ES-I3 (cell line): ENCODE measurements around the gene CYP21A2.
"Not testable (repeated sequence)": the region's sequence is repeated elsewhere in the genome, so short reads cannot be mapped to it uniquely, and the experiment has no call there.

Experiments
- H3K36me3 ChIP-seq: 2 replicates; pipeline ENCODE4 v1.6.1; 2013; ENCODE audit warnings: mild to moderate bottlenecking, low read length, control low read depth, moderate library complexity; ENCODE audit not compliant: insufficient read depth
- H3K4me1 ChIP-seq: 2 replicates; pipeline ENCODE4 v1.6.1; 2013; ENCODE audit warnings: mild to moderate bottlenecking, control low read depth, low read length; ENCODE audit not compliant: insufficient read depth
- H3K9ac ChIP-seq: 2 replicates; pipeline ENCODE4 v1.6.1; 2013; ENCODE audit warnings: low read depth, mild to moderate bottlenecking, low read length, moderate library complexity
- H3K9me3 ChIP-seq: 2 replicates; pipeline ENCODE4 v1.6.1; 2013; ENCODE audit warnings: mild to moderate bottlenecking, low read length, moderate library complexity; ENCODE audit not compliant: control insufficient read depth, insufficient read depth

CYP21A2 gene

GRCh38 chr6:32042276-32042675 is 4.1 kb downstream of the CYP21A2 start:
- H3K9ac ChIP-seq, H3K9me3 ChIP-seq, H3K36me3 ChIP-seq: not testable (repeated sequence)
- peaks cover 12% of the 10 kb centered on the region for H3K4me1 ChIP-seq

DNA sequence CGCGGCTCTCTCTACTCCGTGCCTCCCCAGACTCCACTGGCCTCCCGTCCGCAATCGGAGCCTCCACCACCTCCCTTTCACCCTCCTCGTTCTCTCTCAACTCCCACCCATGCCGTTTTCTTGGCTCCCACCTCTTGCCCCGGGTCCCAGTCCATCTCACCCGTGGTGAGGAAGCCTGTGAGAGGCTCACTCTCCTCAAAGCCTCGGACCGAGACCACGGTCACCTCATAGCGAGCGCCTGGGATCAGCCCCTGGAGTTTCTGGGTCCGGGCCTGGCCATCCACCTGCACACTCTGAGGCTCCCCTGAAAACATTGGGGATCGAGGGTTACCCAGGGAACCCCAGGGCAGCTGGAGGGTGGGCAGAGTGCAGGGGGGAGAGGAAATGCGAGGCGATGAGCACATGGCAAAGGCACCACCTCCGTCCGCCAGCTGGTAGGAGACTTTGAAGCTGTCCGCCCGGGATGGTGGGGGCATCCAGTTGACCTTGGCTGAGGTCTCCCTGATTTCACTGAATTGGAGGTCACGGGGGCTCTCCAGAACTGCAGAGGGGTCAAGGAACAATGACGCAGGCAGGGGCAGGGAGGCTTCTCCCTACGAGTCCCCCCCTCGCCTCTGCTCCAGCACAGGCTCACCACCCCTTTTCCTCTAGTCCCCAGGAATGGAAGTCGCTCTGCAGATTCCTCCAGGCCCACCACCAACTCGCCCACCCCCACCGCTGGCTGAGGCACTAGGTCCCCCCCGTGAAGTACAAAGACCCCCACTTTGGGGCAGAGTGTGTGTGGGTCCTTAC is 5.6 kb downstream of the CYP21A2 start:
- not testable (repeated sequence) for H3K36me3 ChIP-seq, H3K9ac ChIP-seq, H3K9me3 ChIP-seq
- H3K4me1 ChIP-seq = peaks cover 20% of the 10 kb centered on the region

- H3K9me3 ChIP-seq, H3K36me3 ChIP-seq, H3K9ac ChIP-seq: not testable (repeated sequence)
Measured at GRCh38 chr6:32044916-32045315, 6.7 kb downstream of the CYP21A2 start.

DNA sequence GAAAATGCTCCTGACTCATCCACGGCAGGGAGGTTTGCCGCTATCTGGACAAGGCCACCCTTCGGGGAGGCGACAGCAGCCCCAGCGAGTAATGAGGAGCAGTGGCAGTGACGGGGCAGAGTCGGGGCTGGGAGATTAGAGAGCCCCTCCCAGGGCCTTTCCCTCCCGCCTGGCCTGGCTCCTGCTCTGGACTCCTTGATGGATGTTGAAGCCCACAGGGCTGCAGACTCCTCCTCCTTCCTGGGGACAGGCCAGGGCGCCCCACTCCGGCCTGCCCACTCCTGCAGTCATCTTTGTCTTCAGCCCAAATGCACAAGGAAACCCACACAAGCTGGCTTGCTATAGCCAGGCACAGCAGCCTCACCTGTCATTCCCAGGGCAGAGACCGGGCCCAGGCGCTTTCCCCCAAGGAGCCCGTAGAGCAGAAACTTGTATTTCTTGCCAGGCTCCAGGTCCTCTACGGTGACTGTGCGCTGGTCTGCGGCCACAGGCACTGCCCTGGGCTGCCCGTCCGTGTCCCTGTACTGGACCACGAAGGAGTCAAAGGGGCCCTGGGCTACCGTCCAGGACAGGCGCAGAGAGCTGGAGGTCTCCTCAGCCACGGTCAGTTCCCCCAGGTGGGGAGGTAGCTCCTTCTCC is 7.7 kb downstream of the CYP21A2 start:
- Histone ChIP-seq H3K9ac (no peak overlapping the region), H3K36me3 (no peaks in the 10 kb centered on the region), H3K4me1 (peaks cover 20% of the 10 kb centered on the region), H3K9me3 (no peaks in the 10 kb centered on the region)

More at GRCh38 chr6:32044916-32045315, 6.7 kb downstream of the CYP21A2 start:
- H3K4me1 ChIP-seq = peaks cover 20% of the 10 kb centered on the region

- Histone ChIP-seq H3K4me1 (peaks cover 20% of the 10 kb centered on the region), H3K9ac (no peak overlapping the region), H3K9me3 (no peaks in the 10 kb centered on the region), H3K36me3 (no peaks in the 10 kb centered on the region)
Measured at GRCh38 chr6:32046450-32047083, 8.4 kb downstream of the CYP21A2 start.

DNA sequence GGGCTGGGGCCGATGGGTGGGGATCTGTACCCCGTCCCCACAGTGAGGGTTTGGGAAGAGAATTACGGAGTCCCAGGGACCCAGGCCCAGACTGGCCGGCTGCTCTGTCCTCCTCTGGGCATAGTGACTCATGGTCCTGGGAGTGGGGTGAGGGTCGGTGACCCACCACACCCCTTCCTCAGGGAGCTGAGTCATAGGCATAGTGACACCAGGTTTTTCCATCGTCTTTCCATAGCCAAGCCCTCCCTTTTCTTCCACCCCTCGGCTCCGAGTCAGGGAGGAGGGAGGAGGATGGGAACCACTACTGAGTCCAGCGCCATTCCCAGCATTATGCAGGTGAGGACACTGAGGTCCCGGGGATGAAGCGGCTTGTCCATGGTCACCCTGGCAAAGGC is 8.9 kb downstream of the CYP21A2 start:
- no peak overlapping the region for H3K9ac ChIP-seq

DNA sequence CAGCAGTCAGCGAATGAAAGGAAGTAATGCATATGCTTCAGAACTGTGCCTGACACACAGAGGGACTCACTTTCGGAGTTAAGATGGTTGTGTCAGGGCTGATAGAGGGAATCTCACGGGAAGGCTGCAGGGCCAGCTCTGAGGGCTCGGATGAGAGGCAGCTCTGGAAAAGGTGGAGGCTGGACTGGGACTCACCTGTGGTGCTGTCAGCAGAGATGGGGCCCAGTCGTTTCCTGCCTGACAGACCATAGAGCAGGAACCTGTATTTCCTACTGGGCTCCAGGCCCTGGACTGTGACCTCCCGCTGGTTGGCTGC is 9.3 kb downstream of the CYP21A2 start:
- H3K9ac ChIP-seq = no peak overlapping the region
- peaks cover 20% of the 10 kb centered on the region for H3K4me1 ChIP-seq
- no peaks in the 10 kb centered on the region for H3K9me3 ChIP-seq
- no peaks in the 10 kb centered on the region for H3K36me3 ChIP-seq

More for the DNA sequence above, 8.9 kb downstream of the CYP21A2 start:
- Histone ChIP-seq H3K4me1 (peaks cover 20% of the 10 kb centered on the region), H3K36me3 (no peaks in the 10 kb centered on the region), H3K9me3 (no peaks in the 10 kb centered on the region)

- Histone ChIP-seq H3K9me3 (no peaks in the 10 kb centered on the region), H3K9ac (no peak overlapping the region), H3K4me1 (peaks cover 20% of the 10 kb centered on the region), H3K36me3 (no peaks in the 10 kb centered on the region)
Measured at GRCh38 chr6:32047855-32048766, 9.9 kb downstream of the CYP21A2 start.

DNA sequence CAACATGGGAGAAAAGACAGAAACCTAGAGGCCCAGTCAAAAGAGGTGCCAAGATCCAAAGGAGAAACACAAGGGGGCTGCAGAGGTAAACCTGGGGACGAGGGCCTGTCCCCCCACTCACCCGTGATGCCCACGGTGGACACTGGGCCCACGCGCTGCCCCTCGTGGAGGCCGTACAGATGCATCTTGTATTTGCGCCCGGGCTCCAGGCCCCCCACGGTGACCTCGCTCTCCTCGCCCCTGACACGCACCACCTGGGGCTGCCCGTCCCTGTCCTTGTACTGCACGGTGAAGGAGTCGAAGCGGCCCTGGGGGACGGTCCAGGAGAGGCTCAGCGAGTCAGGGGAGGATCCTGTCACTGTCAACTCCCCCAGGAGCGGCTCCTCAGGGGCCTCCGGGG is 10.9 kb downstream of the CYP21A2 start:
- not testable (repeated sequence) for H3K36me3 ChIP-seq, H3K9me3 ChIP-seq, H3K9ac ChIP-seq
- peaks cover 20% of the 10 kb centered on the region for H3K4me1 ChIP-seq

DNA sequence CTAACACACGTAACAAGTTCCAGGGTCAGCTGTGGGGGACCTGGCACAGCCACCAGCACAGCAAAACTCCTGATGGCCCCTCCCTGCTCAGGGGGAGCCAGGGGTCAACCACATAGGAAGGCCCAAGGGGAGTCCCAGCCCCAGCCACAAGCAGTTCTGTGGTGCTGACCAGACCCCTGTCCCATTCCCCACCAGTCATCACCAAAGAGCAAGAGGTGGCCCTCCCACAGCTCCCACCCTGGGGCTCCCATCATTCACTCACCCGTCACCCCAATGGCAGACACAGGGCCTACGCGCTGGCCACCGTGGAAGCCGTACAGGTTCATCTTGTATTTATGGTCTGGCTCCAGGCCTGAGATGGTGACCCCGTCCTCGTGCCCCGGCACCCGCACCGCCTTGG is 11.5 kb downstream of the CYP21A2 start:
- H3K4me1 ChIP-seq = peaks cover 20% of the 10 kb centered on the region
- not testable (repeated sequence) for H3K36me3 ChIP-seq, H3K9ac ChIP-seq, H3K9me3 ChIP-seq

GRCh38 chr6:32050562-32050961 is 12.3 kb downstream of the CYP21A2 start:
- H3K4me1 ChIP-seq = peaks cover 20% of the 10 kb centered on the region
- H3K36me3 ChIP-seq = no peaks in the 10 kb centered on the region

DNA sequence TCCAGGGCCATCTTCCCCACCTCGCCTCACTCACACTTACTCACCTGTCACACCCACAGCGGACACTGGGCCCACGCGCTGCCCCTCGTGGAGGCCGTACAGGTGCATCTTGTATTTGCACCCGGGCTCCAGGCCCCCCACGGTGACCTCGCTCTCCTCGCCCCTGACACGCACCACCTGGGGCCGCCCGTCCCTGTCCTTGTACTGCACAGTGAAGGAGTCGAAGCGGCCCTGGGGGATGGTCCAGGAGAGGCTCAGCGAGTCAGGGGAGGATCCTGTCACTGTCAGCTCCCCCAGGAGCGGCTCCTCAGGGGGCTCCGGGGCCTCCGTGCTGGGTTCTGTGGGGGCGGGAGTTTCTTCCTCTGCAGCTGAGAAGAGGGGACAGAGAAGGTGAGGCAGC is 14.4 kb downstream of the CYP21A2 start:
- H3K36me3 ChIP-seq, H3K4me1 ChIP-seq, H3K9ac ChIP-seq, H3K9me3 ChIP-seq: not testable (repeated sequence)

More at GRCh38 chr6:32050562-32050961, 12.3 kb downstream of the CYP21A2 start:
- H3K9ac ChIP-seq = no peak overlapping the region
- H3K9me3 ChIP-seq = no peaks in the 10 kb centered on the region

DNA sequence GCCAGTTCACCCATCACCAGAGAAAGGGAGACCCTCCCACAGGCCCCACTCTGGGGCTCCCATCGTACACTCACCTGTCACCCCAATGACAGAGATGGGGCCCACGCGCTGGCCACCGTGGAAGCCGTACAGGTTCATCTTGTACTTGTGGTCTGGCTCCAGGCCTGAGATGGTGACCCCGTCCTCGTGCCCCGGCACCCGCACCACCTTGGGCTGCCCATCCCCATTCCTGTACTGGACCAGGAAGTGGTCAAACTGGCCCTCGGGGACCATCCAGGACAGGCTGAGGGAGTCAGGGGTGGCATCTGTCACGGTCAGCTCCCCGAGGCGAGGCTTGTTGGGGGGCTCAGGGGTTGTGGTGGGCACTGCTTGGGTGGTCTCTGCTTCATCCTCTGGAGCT is 15.1 kb downstream of the CYP21A2 start:
- H3K4me1 ChIP-seq, H3K36me3 ChIP-seq, H3K9me3 ChIP-seq, H3K9ac ChIP-seq: not testable (repeated sequence)

GRCh38 chr6:32055756-32056155 is 17.5 kb downstream of the CYP21A2 start:
- not testable (repeated sequence) for H3K36me3 ChIP-seq, H3K9me3 ChIP-seq, H3K4me1 ChIP-seq, H3K9ac ChIP-seq
